HCT116 (cell line): ENCODE data around the gene PRKG1. TPM values are rescaled to one million over a fixed set of nuclear protein-coding genes. Genes with fewer than 3 reads are reported as not detected.

Experiments used
- ATAC-seq: fragments of 200-7000 bp; cut with Tn5 transposase; 2 replicates; pipeline ENCODE4 v1.9.1; 2020; ENCODE audit warnings: mild to moderate bottlenecking, moderate library complexity
- BruUV-seq: library from RNA; stranded (reverse); fragments of 400-500 nt; replicated peaks from 2 replicates; lab custom pipeline; 2021; lab: Mats Ljungman, UMichigan
- CTCF ChIA-PET: fragments of 300-600 bp; sonication (Branson Sonifier 250); formaldehyde crosslinking; loops from one replicate; lab custom pipeline; 2021; ENCODE audit warnings: antibody characterized with exemption; lab: Charles Lee
- POLR2A ChIA-PET: fragments of 300-600, 350-600 bp; sonication (Branson Sonifier 250); formaldehyde crosslinking; loops from one replicate; lab custom pipeline; 2021; ENCODE audit warnings: antibody characterized with exemption; lab: Charles Lee
- RAD21 ChIA-PET, 2 experiments: fragments of 300-600 bp; sonication (Branson Sonifier 250); formaldehyde crosslinking; loops; one replicate each; lab custom pipeline; 2023; ENCODE audit warnings: low total read pairs in 2 of 2; ENCODE audit not compliant: uncharacterized antibody in 2 of 2, unreplicated experiment in 2 of 2, low non-redundant PET in 1 of 2; lab: Charles Lee
- DNase-seq: peaks from one replicate; pipeline ENCODE4 v3.0.0-alpha.2; 2010; ENCODE audit warnings: low read depth, low spot score
- H2AFZ ChIP-seq: fragments of 200-600 bp; shearing (Covaris generic), sonication (generic); 2 replicates; pipeline ENCODE4 v1.6.1; 2017; ENCODE audit warnings: low read depth, mixed run types, mixed read lengths, antibody characterized with exemption, low read length; ENCODE audit not compliant: poor library complexity, severe bottlenecking
- H3K27ac ChIP-seq: 2 replicates; pipeline ENCODE4 v1.5.1; 2012; ENCODE audit warnings: low read depth, low read length
- H3K27me3 ChIP-seq: fragments of 200-600 bp; sonication (generic); 2 replicates; pipeline ENCODE4 v1.6.1; 2016; ENCODE audit warnings: mixed run types, low read length, mixed read lengths; ENCODE audit not compliant: insufficient read depth
- H3K36me3 ChIP-seq, 2 experiments: fragments of 200-500 bp in 1 of 2; fragments of 200-600 bp in 1 of 2; sonication (Bioruptor generic) in 1 of 2; sonication (generic) in 1 of 2; 2 replicates each; pipeline versions ENCODE4 v1.5.1 to v1.6.1; 2014 to 2016; ENCODE audit warnings: low read length in 2 of 2, inconsistent platforms in 1 of 2, mixed read lengths in 1 of 2, mixed run types in 1 of 2; ENCODE audit not compliant: insufficient read depth in 2 of 2, control insufficient read depth in 1 of 2
- H3K4me1 ChIP-seq, 2 experiments: fragments of 200-600 bp in 1 of 2; sonication (generic) in 1 of 2; 2 replicates each; pipeline versions ENCODE4 v1.5.1 to v1.6.1; 2012 to 2017; ENCODE audit warnings: low read length in 2 of 2, inconsistent platforms in 1 of 2, mild to moderate bottlenecking in 1 of 2, mixed read lengths in 1 of 2, mixed run types in 1 of 2, moderate library complexity in 1 of 2; ENCODE audit not compliant: insufficient read depth in 2 of 2, control insufficient read depth in 1 of 2
- H3K4me2 ChIP-seq: fragments of 200-600 bp; sonication (generic); 2 replicates; pipeline ENCODE4 v1.6.1; 2017; ENCODE audit warnings: mixed run types, low read length, mixed read lengths
- H3K4me3 ChIP-seq, 2 experiments: fragments of 200-600 bp in 1 of 2; sonication (generic) in 1 of 2; replicated peaks in 1 of 2; 2 replicates each; pipeline ENCODE4 v1.5.1; 2011 to 2016; ENCODE audit warnings: low read length in 2 of 2, control low read depth in 1 of 2, low read depth in 1 of 2, mild to moderate bottlenecking in 1 of 2, mixed read lengths in 1 of 2, mixed run types in 1 of 2
- H3K79me2 ChIP-seq: fragments of 200-600 bp; sonication (generic); 2 replicates; pipeline ENCODE4 v1.6.1; 2017; ENCODE audit warnings: mild to moderate bottlenecking, mixed run types, low read length, moderate library complexity, mixed read lengths; ENCODE audit not compliant: insufficient read depth
- H3K9ac ChIP-seq: fragments of 200-600 bp; sonication (generic); 2 replicates; pipeline ENCODE4 v1.6.1; 2016; ENCODE audit warnings: low read length, mixed read lengths
- H3K9me2 ChIP-seq: fragments of 200-600 bp; sonication (generic), shearing (Covaris generic); 2 replicates; pipeline ENCODE4 v1.6.1; 2017; ENCODE audit warnings: mixed run types, mild to moderate bottlenecking, moderate library complexity; ENCODE audit not compliant: insufficient read depth
- H3K9me3 ChIP-seq, 2 experiments: fragments of 200-500 bp in 1 of 2; fragments of 200-600 bp in 1 of 2; sonication (Bioruptor generic) in 1 of 2; sonication (generic) in 1 of 2; 2 replicates each; pipeline ENCODE4 v1.6.1; 2014 to 2017; ENCODE audit warnings: low read length in 2 of 2, mixed read lengths in 2 of 2, inconsistent platforms in 1 of 2, low read depth in 1 of 2, mild to moderate bottlenecking in 1 of 2, mixed run types in 1 of 2, moderate library complexity in 1 of 2; ENCODE audit not compliant: control insufficient read depth in 1 of 2, insufficient read depth in 1 of 2
- H4K20me1 ChIP-seq: fragments of 200-600 bp; sonication (generic), shearing (Covaris generic); 2 replicates; pipeline ENCODE4 v1.6.1; 2017; ENCODE audit warnings: mixed run types, mild to moderate bottlenecking, moderate library complexity; ENCODE audit not compliant: insufficient read depth
- CBX3 ChIP-seq: IDR thresholded peaks from 2 replicates; pipeline ENCODE4 v1.6.1; 2012; ENCODE audit warnings: low read depth
- EGR1 ChIP-seq: IDR thresholded peaks from 2 replicates; pipeline ENCODE4 v1.6.1; 2012; ENCODE audit warnings: low read depth
- EZH2 ChIP-seq: fragments of 200-600 bp; sonication (generic); IDR thresholded peaks from 2 replicates; pipeline ENCODE4 v1.6.1; 2017; ENCODE audit warnings: antibody characterized with exemption, mixed run types
- FOSL1 ChIP-seq: IDR thresholded peaks from 2 replicates; pipeline ENCODE4 v1.6.1; 2012; ENCODE audit warnings: low read depth
- JUND ChIP-seq: IDR thresholded peaks from 2 replicates; pipeline ENCODE4 v1.6.1; 2012
- POLR2A ChIP-seq: IDR thresholded peaks from 2 replicates; pipeline ENCODE4 v1.7.0; 2011; ENCODE audit warnings: borderline replicate concordance; ENCODE audit not compliant: insufficient read depth, insufficient read length; ENCODE audit errors: extremely low read depth
- POLR2AphosphoS5 ChIP-seq: IDR thresholded peaks from 2 replicates; pipeline ENCODE4 v1.6.1; 2011; ENCODE audit warnings: mild to moderate bottlenecking, low read depth, low read length, moderate library complexity
- SP1 ChIP-seq: IDR thresholded peaks from 2 replicates; pipeline ENCODE4 v1.6.1; 2012; ENCODE audit warnings: low read depth
- YY1 ChIP-seq: IDR thresholded peaks from 2 replicates; pipeline ENCODE4 v1.6.1; 2011; ENCODE audit warnings: low read length, low read depth, moderate library complexity, mild to moderate bottlenecking; ENCODE audit not compliant: insufficient replicate concordance; ENCODE audit errors: extremely low read depth
- ZNF274 ChIP-seq: fragments of 200-500 bp; sonication (Bioruptor generic); IDR thresholded peaks from 2 replicates; pipeline ENCODE4 v1.6.1; 2014; ENCODE audit warnings: mild to moderate bottlenecking, low read depth, low read length, inconsistent platforms
- intact Hi-C: fragments of 100-400 bp; cut with micrococcal nuclease; formaldehyde crosslinking; loops from 2 replicates; pipeline ENCODE4 v1.10.0; 2022
- total RNA-seq: library from RNA; stranded (reverse); gene quantifications from one replicate; pipeline ENCODE4 v1.2.1, GENCODE V29; 2021; ENCODE audit not compliant: unreplicated experiment
- TF ChIP-seq, protein P1 (sequence below): IDR thresholded peaks from 2 replicates; pipeline ENCODE4 v1.6.1; 2012
- TF ChIP-seq, protein P2 (sequence below): IDR thresholded peaks from 2 replicates; pipeline ENCODE4 v1.6.1; 2012
- TF ChIP-seq, protein P3 (sequence below): IDR thresholded peaks from 2 replicates; pipeline ENCODE4 v1.6.1; 2012; ENCODE audit warnings: low read depth
- TF ChIP-seq, protein P4 (sequence below): IDR thresholded peaks from 2 replicates; pipeline ENCODE4 v1.6.1; 2011; ENCODE audit warnings: mild to moderate bottlenecking, low read length, moderate library complexity; ENCODE audit not compliant: insufficient replicate concordance; ENCODE audit errors: extremely low read depth

PRKG1 gene
- total RNA-seq, 1 experiment from 2014 or later = 1.4 TPM

DNA sequence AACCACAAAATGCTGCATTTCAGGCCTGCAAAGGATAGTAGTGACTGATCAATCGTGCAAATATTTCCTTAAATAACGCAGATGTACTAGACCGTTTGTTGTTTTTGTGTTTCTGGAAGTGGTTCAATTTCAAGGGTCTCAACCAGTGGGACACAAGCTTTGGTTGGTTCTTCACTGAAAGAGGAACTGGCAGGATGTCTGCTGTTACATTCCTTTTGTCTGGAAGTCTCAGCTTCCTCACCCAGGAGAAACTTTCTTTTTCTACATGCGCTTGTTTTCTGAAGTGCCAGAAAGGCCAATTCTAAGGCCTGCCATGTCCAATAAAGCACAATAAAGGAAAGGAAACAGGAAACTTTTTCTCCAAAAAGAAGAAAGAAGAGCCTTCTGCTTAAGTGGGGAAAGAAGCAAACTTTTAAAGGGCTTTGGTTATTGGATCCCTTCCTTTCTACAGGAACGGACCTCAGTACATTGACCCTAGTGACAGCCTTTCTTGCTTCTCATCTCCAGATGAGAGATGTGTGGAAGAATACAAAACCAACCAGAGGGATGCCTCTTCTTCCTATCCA lies 1243.9 kb downstream of the PRKG1 start:
- DNase-seq = no peak
- Histone ChIP-seq H3K4me3 (peak overlapping the region; percentile 21 to 24), H3K9me2 (no peaks in the 10 kb centered on the region), H2AFZ (no peak overlapping the region), H3K79me2 (peaks cover 31% of the 10 kb centered on the region), H3K9ac (peak overlapping the region; percentile 84), H3K9me3 (no peaks in the 10 kb centered on the region), H3K4me2 (peak overlapping the region; percentile 99), H3K4me1 (peaks cover 49 to 68% of the 10 kb centered on the region in 2 experiments), H3K27ac (peak overlapping the region; percentile 96), H3K27me3 (no peaks in the 10 kb centered on the region), H3K36me3 (peaks cover 0 to 21% of the 10 kb centered on the region in 2 experiments; a peak in 2 of 4 replicates), H4K20me1 (no peaks in the 10 kb centered on the region; the same call in 1 of the 2 replicates)
- RAD21 ChIA-PET = no interaction called here
- CTCF ChIA-PET = interaction anchor here (1.0 to 1.6 kb wide), 5 partner anchors 11 to 248 kb away, joined by 3 to 6 read pairs (median 3); no protein-coding TSS in a partner anchor
- BruUV-seq = TSS peak; percentile 94
- POLR2A ChIA-PET = interaction anchor here (0.8 to 2.5 kb wide), 11 partner anchors 9 to 249 kb away, joined by 3 to 7 read pairs (median 5); no protein-coding TSS in a partner anchor
- ATAC-seq = peak; percentile 1; the same call in 1 of the 2 replicates
- intact Hi-C loops = no loop called here
- TF ChIP-seq, protein P1, sequence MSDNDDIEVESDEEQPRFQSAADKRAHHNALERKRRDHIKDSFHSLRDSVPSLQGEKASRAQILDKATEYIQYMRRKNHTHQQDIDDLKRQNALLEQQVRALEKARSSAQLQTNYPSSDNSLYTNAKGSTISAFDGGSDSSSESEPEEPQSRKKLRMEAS = no peak
- no peak for TF ChIP-seq ZNF274
- TF ChIP-seq, protein P2, sequence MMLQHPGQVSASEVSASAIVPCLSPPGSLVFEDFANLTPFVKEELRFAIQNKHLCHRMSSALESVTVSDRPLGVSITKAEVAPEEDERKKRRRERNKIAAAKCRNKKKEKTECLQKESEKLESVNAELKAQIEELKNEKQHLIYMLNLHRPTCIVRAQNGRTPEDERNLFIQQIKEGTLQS = no peak
- TF ChIP-seq, protein P3, sequence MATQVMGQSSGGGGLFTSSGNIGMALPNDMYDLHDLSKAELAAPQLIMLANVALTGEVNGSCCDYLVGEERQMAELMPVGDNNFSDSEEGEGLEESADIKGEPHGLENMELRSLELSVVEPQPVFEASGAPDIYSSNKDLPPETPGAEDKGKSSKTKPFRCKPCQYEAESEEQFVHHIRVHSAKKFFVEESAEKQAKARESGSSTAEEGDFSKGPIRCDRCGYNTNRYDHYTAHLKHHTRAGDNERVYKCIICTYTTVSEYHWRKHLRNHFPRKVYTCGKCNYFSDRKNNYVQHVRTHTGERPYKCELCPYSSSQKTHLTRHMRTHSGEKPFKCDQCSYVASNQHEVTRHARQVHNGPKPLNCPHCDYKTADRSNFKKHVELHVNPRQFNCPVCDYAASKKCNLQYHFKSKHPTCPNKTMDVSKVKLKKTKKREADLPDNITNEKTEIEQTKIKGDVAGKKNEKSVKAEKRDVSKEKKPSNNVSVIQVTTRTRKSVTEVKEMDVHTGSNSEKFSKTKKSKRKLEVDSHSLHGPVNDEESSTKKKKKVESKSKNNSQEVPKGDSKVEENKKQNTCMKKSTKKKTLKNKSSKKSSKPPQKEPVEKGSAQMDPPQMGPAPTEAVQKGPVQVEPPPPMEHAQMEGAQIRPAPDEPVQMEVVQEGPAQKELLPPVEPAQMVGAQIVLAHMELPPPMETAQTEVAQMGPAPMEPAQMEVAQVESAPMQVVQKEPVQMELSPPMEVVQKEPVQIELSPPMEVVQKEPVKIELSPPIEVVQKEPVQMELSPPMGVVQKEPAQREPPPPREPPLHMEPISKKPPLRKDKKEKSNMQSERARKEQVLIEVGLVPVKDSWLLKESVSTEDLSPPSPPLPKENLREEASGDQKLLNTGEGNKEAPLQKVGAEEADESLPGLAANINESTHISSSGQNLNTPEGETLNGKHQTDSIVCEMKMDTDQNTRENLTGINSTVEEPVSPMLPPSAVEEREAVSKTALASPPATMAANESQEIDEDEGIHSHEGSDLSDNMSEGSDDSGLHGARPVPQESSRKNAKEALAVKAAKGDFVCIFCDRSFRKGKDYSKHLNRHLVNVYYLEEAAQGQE = no peak
- peak; percentile 35; the same call in 1 of the 2 replicates for TF ChIP-seq FOSL1
- TF ChIP-seq JUND = 0 out of 2 replicates have a peak, but pooled peaks have one; percentile 43
- no peak for TF ChIP-seq EZH2
- TF ChIP-seq POLR2AphosphoS5 = peak; percentile 2; the same call in 1 of the 2 replicates
- TF ChIP-seq CBX3 = no peak
- no peak for TF ChIP-seq YY1
- TF ChIP-seq POLR2A = peak; percentile 96
- no peak for TF ChIP-seq EGR1
- TF ChIP-seq SP1 = peak; percentile 41; the same call in 1 of the 2 replicates
- TF ChIP-seq, protein P4, sequence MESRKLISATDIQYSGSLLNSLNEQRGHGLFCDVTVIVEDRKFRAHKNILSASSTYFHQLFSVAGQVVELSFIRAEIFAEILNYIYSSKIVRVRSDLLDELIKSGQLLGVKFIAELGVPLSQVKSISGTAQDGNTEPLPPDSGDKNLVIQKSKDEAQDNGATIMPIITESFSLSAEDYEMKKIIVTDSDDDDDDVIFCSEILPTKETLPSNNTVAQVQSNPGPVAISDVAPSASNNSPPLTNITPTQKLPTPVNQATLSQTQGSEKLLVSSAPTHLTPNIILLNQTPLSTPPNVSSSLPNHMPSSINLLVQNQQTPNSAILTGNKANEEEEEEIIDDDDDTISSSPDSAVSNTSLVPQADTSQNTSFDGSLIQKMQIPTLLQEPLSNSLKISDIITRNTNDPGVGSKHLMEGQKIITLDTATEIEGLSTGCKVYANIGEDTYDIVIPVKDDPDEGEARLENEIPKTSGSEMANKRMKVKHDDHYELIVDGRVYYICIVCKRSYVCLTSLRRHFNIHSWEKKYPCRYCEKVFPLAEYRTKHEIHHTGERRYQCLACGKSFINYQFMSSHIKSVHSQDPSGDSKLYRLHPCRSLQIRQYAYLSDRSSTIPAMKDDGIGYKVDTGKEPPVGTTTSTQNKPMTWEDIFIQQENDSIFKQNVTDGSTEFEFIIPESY = no peak
